ENCODE data around the gene PHLPP1.

Gene PHLPP1

GRCh38 chr18:62937065-62937464 is 221.7 kb downstream of the PHLPP1 start:
- TF ChIP-seq CTCF (IDR thresholded peaks at IDR 0.05), result no peak

GRCh38 chr18:62938006-62938405 is 222.7 kb downstream of the PHLPP1 start:
- TF ChIP-seq CTCF (IDR thresholded peaks at IDR 0.05), result no peak

GRCh38 chr18:62938487-62938886 is 223.1 kb downstream of the PHLPP1 start:
- TF ChIP-seq CTCF (IDR thresholded peaks at IDR 0.05), result no peak

GRCh38 chr18:62939433-62939832 is 224.1 kb downstream of the PHLPP1 start:
- no peak for TF ChIP-seq CTCF (IDR thresholded peaks at IDR 0.05)

GRCh38 chr18:62939926-62940325 is 224.6 kb downstream of the PHLPP1 start:
- TF ChIP-seq CTCF (IDR thresholded peaks at IDR 0.05), result no peak

GRCh38 chr18:62942578-62942977 is 227.2 kb downstream of the PHLPP1 start:
- no peak for TF ChIP-seq CTCF (IDR thresholded peaks at IDR 0.05)

- TF ChIP-seq CTCF (IDR thresholded peaks at IDR 0.05), result no peak
Observed at GRCh38 chr18:62944454-62944853, 229.1 kb downstream of the PHLPP1 start.

GRCh38 chr18:62948788-62949187 is 233.4 kb downstream of the PHLPP1 start:
- no peak for TF ChIP-seq CTCF (IDR thresholded peaks at IDR 0.05)

Measured in LNCAP (cell line).